K562 (cell line): Measurements from ENCODE around the gene ZNF668.

Source experiments
- FOS ChIP-seq: IDR thresholded peaks from 3 replicates; pipeline ENCODE4 v1.6.1; 2011; ENCODE audit not compliant: insufficient read length; ENCODE audit errors: extremely low read depth
- NR3C1 ChIP-seq: sonication (generic); formaldehyde crosslinking; IDR thresholded peaks from 2 replicates; pipeline ENCODE4 v1.8.1; 2022; ENCODE audit warnings: missing genetic modification reagents
- POLR2A ChIP-seq: fragments of 450-650 bp; conservative IDR thresholded peaks from 2 replicates; pipeline ENCODE4 v1.6.1; 2016
- THAP12 ChIP-seq: fragments of 250-450 bp; sonication (Bioruptor Pico); IDR thresholded peaks from 2 replicates; pipeline ENCODE4 v1.9.0; 2021; ENCODE audit warnings: mild to moderate bottlenecking, inconsistent platforms
- ZNF146 ChIP-seq: IDR thresholded peaks from one replicate; pipeline ENCODE4 v1.6.1; 2018; ENCODE audit warnings: missing compliant biosample characterization; ENCODE audit not compliant: unreplicated experiment

- no peak for TF ChIP-seq FOS
- TF ChIP-seq NR3C1 (CRISPR knock-in tag), result no peak
- no peak for TF ChIP-seq ZNF146 (CRISPR knock-in tag)
- no peak for TF ChIP-seq THAP12
- no peak for TF ChIP-seq POLR2A
Observed at GRCh38 chr16:31036691-31037090, 37.3 kb downstream of the ZNF668 start.
